WTC11 (cell line): ENCODE data around the gene LDLRAD4. TPM values are rescaled to one million over a fixed set of nuclear protein-coding genes. Genes with fewer than 3 reads are reported as not detected.

Experiments used
- ATAC-seq: fragments of 200-7000 bp; cut with Tn5 transposase; 2 replicates; pipeline ENCODE4 v1.10.0; 2021; ENCODE audit warnings: mild to moderate bottlenecking, moderate library complexity
- CTCF ChIA-PET: fragments of 300-600 bp; sonication (Branson Sonifier 250); formaldehyde crosslinking; loops from one replicate; lab custom pipeline; 2021; ENCODE audit warnings: antibody characterized with exemption; lab: Charles Lee
- POLR2A ChIA-PET: fragments of 350-600 bp; sonication (Branson Sonifier 250); formaldehyde crosslinking; loops from one replicate; lab custom pipeline; 2021; ENCODE audit warnings: antibody characterized with exemption; lab: Charles Lee
- DNase-seq: peaks from one replicate; pipeline ENCODE4 v3.0.0; 2021; ENCODE audit warnings: low spot score
- H3K27ac Mint-ChIP-seq: 2 replicates; pipeline ENCODE4 v1.8.0; 2021; ENCODE audit warnings: mixed read lengths
- H3K27me3 Mint-ChIP-seq: 2 replicates; pipeline ENCODE4 v1.8.0; 2021; ENCODE audit warnings: low read depth, mild to moderate bottlenecking, moderate library complexity, mixed read lengths
- H3K36me3 Mint-ChIP-seq: 2 replicates; pipeline ENCODE4 v1.8.0; 2021; ENCODE audit warnings: mixed read lengths
- H3K4me1 Mint-ChIP-seq: 2 replicates; pipeline ENCODE4 v1.8.0; 2022; ENCODE audit warnings: mixed read lengths
- H3K4me3 Mint-ChIP-seq: 2 replicates; pipeline ENCODE4 v1.8.0; 2021; ENCODE audit warnings: mild to moderate bottlenecking, moderate library complexity, mixed read lengths
- H3K9me3 Mint-ChIP-seq: 2 replicates; pipeline ENCODE4 v1.8.0; 2021; ENCODE audit warnings: mixed read lengths
- ATF2 ChIP-seq: sonication (generic); formaldehyde crosslinking; IDR thresholded peaks from 2 replicates; pipeline ENCODE4 v1.8.1; 2022; ENCODE audit warnings: low read depth, missing genetic modification reagents, borderline replicate concordance
- CREM ChIP-seq: sonication (generic); formaldehyde crosslinking; IDR thresholded peaks from 2 replicates; pipeline ENCODE4 v1.8.1; 2022; ENCODE audit warnings: mild to moderate bottlenecking, missing genetic modification reagents, moderate library complexity
- GRHL2 ChIP-seq: fragments of 250-450 bp; sonication (Bioruptor Pico); IDR thresholded peaks from 2 replicates; pipeline ENCODE4 v1.8.0; 2022; ENCODE audit warnings: mild to moderate bottlenecking, moderate library complexity; ENCODE audit not compliant: insufficient replicate concordance, severe bottlenecking
- NFYB ChIP-seq: sonication (generic); formaldehyde crosslinking; conservative IDR thresholded peaks from 2 replicates; pipeline ENCODE4 v1.8.0; 2022; ENCODE audit warnings: low read depth, missing genetic modification reagents
- SMAD4 ChIP-seq: sonication (generic); formaldehyde crosslinking; IDR thresholded peaks from 2 replicates; pipeline ENCODE4 v1.8.0; 2022; ENCODE audit warnings: mild to moderate bottlenecking, missing genetic modification reagents
- ZBTB21 ChIP-seq: sonication (generic); formaldehyde crosslinking; IDR thresholded peaks from 2 replicates; pipeline ENCODE4 v1.8.1; 2023; ENCODE audit warnings: mild to moderate bottlenecking, missing genetic modification reagents, borderline replicate concordance
- ZBTB43 ChIP-seq: sonication (generic); formaldehyde crosslinking; IDR thresholded peaks from 2 replicates; pipeline ENCODE4 v1.8.1; 2023; ENCODE audit warnings: mild to moderate bottlenecking, missing genetic modification reagents
- ZNF512 ChIP-seq: sonication (generic); formaldehyde crosslinking; IDR thresholded peaks from 2 replicates; pipeline ENCODE4 v1.8.1; 2022; ENCODE audit warnings: missing genetic modification reagents, borderline replicate concordance
- total RNA-seq: library from RNA; stranded (reverse); gene quantifications from 3 replicates; pipeline ENCODE4 v1.2.3, GENCODE V29; 2021
- TF ChIP-seq, protein P1 (sequence below): fragments of 250-450 bp; sonication (Bioruptor Pico); IDR thresholded peaks from 2 replicates; pipeline ENCODE4 v1.9.0; 2021; ENCODE audit warnings: mild to moderate bottlenecking, borderline replicate concordance
- TF ChIP-seq, protein P2 (sequence below): fragments of 250-450 bp; sonication (Bioruptor Pico); IDR thresholded peaks from 2 replicates; pipeline ENCODE4 v1.9.0; 2021; ENCODE audit warnings: mild to moderate bottlenecking
- TF ChIP-seq, protein P3 (sequence below): fragments of 250-450 bp; sonication (Bioruptor Pico); IDR thresholded peaks from 2 replicates; pipeline ENCODE4 v1.9.0; 2021; ENCODE audit warnings: moderate library complexity, mild to moderate bottlenecking, inconsistent platforms, borderline replicate concordance

Gene LDLRAD4
- total RNA-seq, 1 experiment from 2014 or later, result 6.2 TPM

GRCh38 chr18:13183790-13184189 is 34.8 kb upstream of the LDLRAD4 start (continued):
- TF ChIP-seq, protein P1, sequence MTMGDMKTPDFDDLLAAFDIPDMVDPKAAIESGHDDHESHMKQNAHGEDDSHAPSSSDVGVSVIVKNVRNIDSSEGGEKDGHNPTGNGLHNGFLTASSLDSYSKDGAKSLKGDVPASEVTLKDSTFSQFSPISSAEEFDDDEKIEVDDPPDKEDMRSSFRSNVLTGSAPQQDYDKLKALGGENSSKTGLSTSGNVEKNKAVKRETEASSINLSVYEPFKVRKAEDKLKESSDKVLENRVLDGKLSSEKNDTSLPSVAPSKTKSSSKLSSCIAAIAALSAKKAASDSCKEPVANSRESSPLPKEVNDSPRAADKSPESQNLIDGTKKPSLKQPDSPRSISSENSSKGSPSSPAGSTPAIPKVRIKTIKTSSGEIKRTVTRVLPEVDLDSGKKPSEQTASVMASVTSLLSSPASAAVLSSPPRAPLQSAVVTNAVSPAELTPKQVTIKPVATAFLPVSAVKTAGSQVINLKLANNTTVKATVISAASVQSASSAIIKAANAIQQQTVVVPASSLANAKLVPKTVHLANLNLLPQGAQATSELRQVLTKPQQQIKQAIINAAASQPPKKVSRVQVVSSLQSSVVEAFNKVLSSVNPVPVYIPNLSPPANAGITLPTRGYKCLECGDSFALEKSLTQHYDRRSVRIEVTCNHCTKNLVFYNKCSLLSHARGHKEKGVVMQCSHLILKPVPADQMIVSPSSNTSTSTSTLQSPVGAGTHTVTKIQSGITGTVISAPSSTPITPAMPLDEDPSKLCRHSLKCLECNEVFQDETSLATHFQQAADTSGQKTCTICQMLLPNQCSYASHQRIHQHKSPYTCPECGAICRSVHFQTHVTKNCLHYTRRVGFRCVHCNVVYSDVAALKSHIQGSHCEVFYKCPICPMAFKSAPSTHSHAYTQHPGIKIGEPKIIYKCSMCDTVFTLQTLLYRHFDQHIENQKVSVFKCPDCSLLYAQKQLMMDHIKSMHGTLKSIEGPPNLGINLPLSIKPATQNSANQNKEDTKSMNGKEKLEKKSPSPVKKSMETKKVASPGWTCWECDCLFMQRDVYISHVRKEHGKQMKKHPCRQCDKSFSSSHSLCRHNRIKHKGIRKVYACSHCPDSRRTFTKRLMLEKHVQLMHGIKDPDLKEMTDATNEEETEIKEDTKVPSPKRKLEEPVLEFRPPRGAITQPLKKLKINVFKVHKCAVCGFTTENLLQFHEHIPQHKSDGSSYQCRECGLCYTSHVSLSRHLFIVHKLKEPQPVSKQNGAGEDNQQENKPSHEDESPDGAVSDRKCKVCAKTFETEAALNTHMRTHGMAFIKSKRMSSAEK (CRISPR knock-in tag), result no peak
- TF ChIP-seq GRHL2 (CRISPR knock-in tag), result no peak
- TF ChIP-seq ZBTB21 (CRISPR knock-in tag), result no peak
- no peak for TF ChIP-seq CREM
- no peak for TF ChIP-seq ZBTB43 (CRISPR knock-in tag)
- TF ChIP-seq NFYB (CRISPR knock-in tag), result no peak
- no peak for TF ChIP-seq ZNF512

- CTCF ChIA-PET, result no interaction called here
- no peaks in the 10 kb centered on the region for H3K9me3 Mint-ChIP-seq
- peaks cover 40% of the 10 kb centered on the region for H3K27me3 Mint-ChIP-seq
- TF ChIP-seq SMAD4, result no peak
- TF ChIP-seq, protein P2, sequence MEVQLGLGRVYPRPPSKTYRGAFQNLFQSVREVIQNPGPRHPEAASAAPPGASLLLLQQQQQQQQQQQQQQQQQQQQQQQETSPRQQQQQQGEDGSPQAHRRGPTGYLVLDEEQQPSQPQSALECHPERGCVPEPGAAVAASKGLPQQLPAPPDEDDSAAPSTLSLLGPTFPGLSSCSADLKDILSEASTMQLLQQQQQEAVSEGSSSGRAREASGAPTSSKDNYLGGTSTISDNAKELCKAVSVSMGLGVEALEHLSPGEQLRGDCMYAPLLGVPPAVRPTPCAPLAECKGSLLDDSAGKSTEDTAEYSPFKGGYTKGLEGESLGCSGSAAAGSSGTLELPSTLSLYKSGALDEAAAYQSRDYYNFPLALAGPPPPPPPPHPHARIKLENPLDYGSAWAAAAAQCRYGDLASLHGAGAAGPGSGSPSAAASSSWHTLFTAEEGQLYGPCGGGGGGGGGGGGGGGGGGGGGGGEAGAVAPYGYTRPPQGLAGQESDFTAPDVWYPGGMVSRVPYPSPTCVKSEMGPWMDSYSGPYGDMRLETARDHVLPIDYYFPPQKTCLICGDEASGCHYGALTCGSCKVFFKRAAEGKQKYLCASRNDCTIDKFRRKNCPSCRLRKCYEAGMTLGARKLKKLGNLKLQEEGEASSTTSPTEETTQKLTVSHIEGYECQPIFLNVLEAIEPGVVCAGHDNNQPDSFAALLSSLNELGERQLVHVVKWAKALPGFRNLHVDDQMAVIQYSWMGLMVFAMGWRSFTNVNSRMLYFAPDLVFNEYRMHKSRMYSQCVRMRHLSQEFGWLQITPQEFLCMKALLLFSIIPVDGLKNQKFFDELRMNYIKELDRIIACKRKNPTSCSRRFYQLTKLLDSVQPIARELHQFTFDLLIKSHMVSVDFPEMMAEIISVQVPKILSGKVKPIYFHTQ (CRISPR knock-in tag), result no peak
- TF ChIP-seq ZNF512, result no peak
- TF ChIP-seq, protein P3, sequence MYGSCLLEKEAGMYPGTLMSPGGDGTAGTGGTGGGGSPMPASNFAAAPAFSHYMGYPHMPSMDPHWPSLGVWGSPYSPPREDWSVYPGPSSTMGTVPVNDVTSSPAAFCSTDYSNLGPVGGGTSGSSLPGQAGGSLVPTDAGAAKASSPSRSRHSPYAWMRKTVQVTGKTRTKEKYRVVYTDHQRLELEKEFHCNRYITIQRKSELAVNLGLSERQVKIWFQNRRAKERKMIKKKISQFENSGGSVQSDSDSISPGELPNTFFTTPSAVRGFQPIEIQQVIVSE (CRISPR knock-in tag), result no peak
- TF ChIP-seq ATF2 (CRISPR knock-in tag), result no peak
- TF ChIP-seq, protein P1 (CRISPR knock-in tag), result no peak
- no peak overlapping the region for H3K4me3 Mint-ChIP-seq
- no peak for DNase-seq
- no peak overlapping the region for H3K27ac Mint-ChIP-seq
- POLR2A ChIA-PET, result no interaction called here
- H3K4me1 Mint-ChIP-seq, result peaks cover 24% of the 10 kb centered on the region
- ATAC-seq, result no peak
- no peaks in the 10 kb centered on the region for H3K36me3 Mint-ChIP-seq
These were observed 34.2 kb upstream of the LDLRAD4 start for GRCh38 chr18:13184396-13184795.
